Osteoblast (primary cell): ENCODE data around the gene C9orf152. TPM values are rescaled to one million over a fixed set of nuclear protein-coding genes. Genes with fewer than 3 reads are reported as not detected.

ENCODE experiments used
- DNase-seq: peaks from one replicate; pipeline ENCODE4 v3.0.0; 2011; ENCODE audit warnings: low spot score, mixed read lengths; ENCODE audit not compliant: insufficient read length; ENCODE audit errors: missing footprints
- H2AFZ ChIP-seq: 2 replicates; pipeline ENCODE4 v1.6.0; 2011; ENCODE audit warnings: mild to moderate bottlenecking, low read length
- H3K27ac ChIP-seq: 2 replicates; pipeline ENCODE4 v1.5.1; 2011; ENCODE audit warnings: mild to moderate bottlenecking, low read depth, low read length, moderate library complexity
- H3K27me3 ChIP-seq: 2 replicates; pipeline ENCODE4 v1.6.0; 2012; ENCODE audit warnings: mild to moderate bottlenecking, control low read depth, inconsistent platforms, low read length, moderate library complexity; ENCODE audit not compliant: insufficient read depth
- H3K36me3 ChIP-seq: 2 replicates; pipeline ENCODE4 v1.5.1; 2011; ENCODE audit warnings: mild to moderate bottlenecking, low read length, control low read depth, moderate library complexity; ENCODE audit not compliant: insufficient read depth
- H3K4me1 ChIP-seq: 2 replicates; pipeline ENCODE4 v1.5.1; 2011; ENCODE audit warnings: mild to moderate bottlenecking, low read length, control low read depth, moderate library complexity; ENCODE audit not compliant: insufficient read depth
- H3K4me2 ChIP-seq: 2 replicates; pipeline ENCODE4 v1.6.0; 2011; ENCODE audit warnings: mild to moderate bottlenecking, low read length; ENCODE audit not compliant: insufficient read depth
- H3K4me3 ChIP-seq: fragments of 200-600 bp; sonication (generic); 3 replicates; pipeline ENCODE4 v1.5.1; 2012; ENCODE audit warnings: mild to moderate bottlenecking, low read length, inconsistent platforms; ENCODE audit not compliant: insufficient read depth
- H3K79me2 ChIP-seq: 2 replicates; pipeline ENCODE4 v1.6.0; 2012; ENCODE audit warnings: mild to moderate bottlenecking, low read length, control low read depth, inconsistent platforms; ENCODE audit not compliant: insufficient read depth
- H3K9me3 ChIP-seq: 2 replicates; pipeline ENCODE4 v1.5.1; 2011; ENCODE audit warnings: low read depth, low read length, control low read depth
- H4K20me1 ChIP-seq: 2 replicates; pipeline ENCODE4 v1.6.0; 2012; ENCODE audit warnings: mild to moderate bottlenecking, low read length, control low read depth; ENCODE audit not compliant: insufficient read depth
- CTCF ChIP-seq: IDR thresholded peaks from 2 replicates; pipeline ENCODE4 v1.5.1; 2011; ENCODE audit warnings: mild to moderate bottlenecking, low read depth, low read length, moderate library complexity; ENCODE audit errors: extremely low read depth
- total RNA-seq: library from RNA; depleted of rRNA; stranded (reverse); fragments of >200 nt; gene quantifications from 2 replicates; pipeline ENCODE4 v1.2.3, GENCODE V29; 2012

C9orf152 gene
- total RNA-seq, 1 donor: not detected

- Histone ChIP-seq H3K4me3 (no peak overlapping the region), H3K27me3 (no peaks in the 10 kb centered on the region), H2AFZ (no peak overlapping the region), H3K27ac (no peak overlapping the region), H3K4me2 (no peak overlapping the region), H3K9me3 (no peaks in the 10 kb centered on the region), H3K4me1 (peaks cover 27% of the 10 kb centered on the region), H3K79me2 (peaks cover 99% of the 10 kb centered on the region), H3K36me3 (peaks cover 43% of the 10 kb centered on the region), H4K20me1 (peaks cover 86% of the 10 kb centered on the region)
- TF ChIP-seq CTCF: no peak
- DNase-seq: no peak
Observed at GRCh38 chr9:110160685-110161084, 47.3 kb downstream of the C9orf152 start.

GRCh38 chr9:110160123-110160522, 47.8 kb downstream of the C9orf152 start:
- Histone ChIP-seq H3K4me2 (no peak overlapping the region), H3K9me3 (no peaks in the 10 kb centered on the region), H2AFZ (no peak overlapping the region), H4K20me1 (peaks cover 88% of the 10 kb centered on the region), H3K36me3 (peaks cover 48% of the 10 kb centered on the region), H3K4me1 (peaks cover 33% of the 10 kb centered on the region), H3K27me3 (no peaks in the 10 kb centered on the region), H3K4me3 (no peak overlapping the region), H3K79me2 (peaks cover 99% of the 10 kb centered on the region), H3K27ac (peak overlapping the region; percentile 14)
- DNase-seq: no peak
- no peak for TF ChIP-seq CTCF

- Histone ChIP-seq H3K27ac (no peak overlapping the region), H4K20me1 (peaks cover 93% of the 10 kb centered on the region)
Observed at GRCh38 chr9:110157823-110158664, 49.9 kb downstream of the C9orf152 start.

More at GRCh38 chr9:110157823-110158664, 49.9 kb downstream of the C9orf152 start:
- no peak for TF ChIP-seq CTCF
- DNase-seq: no peak
- Histone ChIP-seq H2AFZ (no peak overlapping the region), H3K4me1 (peaks cover 41% of the 10 kb centered on the region), H3K79me2 (peaks cover 99% of the 10 kb centered on the region), H3K4me3 (no peak overlapping the region), H3K4me2 (no peak overlapping the region), H3K36me3 (peaks cover 50% of the 10 kb centered on the region), H3K27me3 (no peaks in the 10 kb centered on the region), H3K9me3 (no peaks in the 10 kb centered on the region)
